Measurements from ENCODE around the gene ILDR2.

ILDR2 gene

DNA sequence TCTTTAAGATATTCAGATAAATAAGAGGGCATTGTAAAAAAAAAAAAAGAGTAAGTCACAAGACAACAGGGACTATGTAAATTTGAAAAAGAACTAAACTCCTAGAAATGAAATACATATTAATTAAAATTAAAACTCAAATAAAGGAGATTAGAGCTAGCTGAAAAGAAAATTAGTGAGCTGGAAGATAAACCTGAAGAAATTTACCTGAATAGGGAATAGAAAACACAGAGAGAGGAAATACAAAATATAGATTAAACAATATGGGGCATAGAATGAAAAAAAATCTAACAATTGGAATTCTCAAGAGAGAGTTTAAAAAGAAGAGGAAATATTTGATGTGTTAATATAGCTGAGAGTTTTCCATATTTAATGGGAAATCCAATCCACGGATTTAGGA, 63.7 kb downstream of the ILDR2 start:
- no peak for ATAC-seq
- no peak for TF ChIP-seq ESRRG (CRISPR knock-in tag; IDR thresholded peaks at IDR 0.05)
- TF ChIP-seq ZFP30 (CRISPR knock-in tag; IDR thresholded peaks at IDR 0.05), result peak; percentile 90

DNA sequence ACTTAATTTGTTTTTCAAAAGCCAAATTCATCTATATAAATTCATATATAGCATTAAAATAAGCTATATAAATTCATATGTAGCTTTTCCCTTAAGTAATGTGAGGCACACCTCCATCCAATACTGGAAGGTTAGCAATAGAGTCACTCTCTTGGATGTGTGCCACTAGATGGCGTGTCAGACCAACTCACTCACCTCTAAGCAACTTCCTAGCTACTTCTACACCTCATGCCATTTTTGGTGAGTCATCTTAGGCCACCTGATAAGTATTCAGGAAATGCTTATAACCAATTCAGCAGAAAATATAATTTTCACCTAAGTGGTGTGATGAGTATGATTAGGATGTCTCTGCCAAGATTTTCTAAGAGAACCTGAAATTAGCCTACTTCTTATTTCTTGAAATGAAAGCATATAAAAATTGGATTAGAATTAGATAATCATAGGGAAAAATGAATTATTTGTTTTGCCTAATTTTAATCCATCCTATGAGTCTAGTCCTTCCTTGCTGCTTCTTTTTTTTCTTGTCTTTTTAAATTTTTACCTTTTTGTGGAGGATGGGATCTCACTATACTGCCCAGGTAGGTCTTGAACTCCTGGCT, 64.8 kb downstream of the ILDR2 start:
- no peak for TF ChIP-seq ZC3H10 (CRISPR knock-in tag; IDR thresholded peaks at IDR 0.05)
- no peak for TF ChIP-seq GLIS3 (CRISPR knock-in tag; IDR thresholded peaks at IDR 0.05)
- TF ChIP-seq, protein P1, sequence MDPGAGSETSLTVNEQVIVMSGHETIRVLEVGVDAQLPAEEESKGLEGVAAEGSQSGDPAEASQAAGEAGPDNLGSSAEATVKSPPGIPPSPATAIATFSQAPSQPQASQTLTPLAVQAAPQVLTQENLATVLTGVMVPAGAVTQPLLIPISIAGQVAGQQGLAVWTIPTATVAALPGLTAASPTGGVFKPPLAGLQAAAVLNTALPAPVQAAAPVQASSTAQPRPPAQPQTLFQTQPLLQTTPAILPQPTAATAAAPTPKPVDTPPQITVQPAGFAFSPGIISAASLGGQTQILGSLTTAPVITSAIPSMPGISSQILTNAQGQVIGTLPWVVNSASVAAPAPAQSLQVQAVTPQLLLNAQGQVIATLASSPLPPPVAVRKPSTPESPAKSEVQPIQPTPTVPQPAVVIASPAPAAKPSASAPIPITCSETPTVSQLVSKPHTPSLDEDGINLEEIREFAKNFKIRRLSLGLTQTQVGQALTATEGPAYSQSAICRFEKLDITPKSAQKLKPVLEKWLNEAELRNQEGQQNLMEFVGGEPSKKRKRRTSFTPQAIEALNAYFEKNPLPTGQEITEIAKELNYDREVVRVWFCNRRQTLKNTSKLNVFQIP (CRISPR knock-in tag; IDR thresholded peaks at IDR 0.05; ENCODE audit: borderline replicate concordance, low read depth), result no peak
- TF ChIP-seq, protein P2, sequence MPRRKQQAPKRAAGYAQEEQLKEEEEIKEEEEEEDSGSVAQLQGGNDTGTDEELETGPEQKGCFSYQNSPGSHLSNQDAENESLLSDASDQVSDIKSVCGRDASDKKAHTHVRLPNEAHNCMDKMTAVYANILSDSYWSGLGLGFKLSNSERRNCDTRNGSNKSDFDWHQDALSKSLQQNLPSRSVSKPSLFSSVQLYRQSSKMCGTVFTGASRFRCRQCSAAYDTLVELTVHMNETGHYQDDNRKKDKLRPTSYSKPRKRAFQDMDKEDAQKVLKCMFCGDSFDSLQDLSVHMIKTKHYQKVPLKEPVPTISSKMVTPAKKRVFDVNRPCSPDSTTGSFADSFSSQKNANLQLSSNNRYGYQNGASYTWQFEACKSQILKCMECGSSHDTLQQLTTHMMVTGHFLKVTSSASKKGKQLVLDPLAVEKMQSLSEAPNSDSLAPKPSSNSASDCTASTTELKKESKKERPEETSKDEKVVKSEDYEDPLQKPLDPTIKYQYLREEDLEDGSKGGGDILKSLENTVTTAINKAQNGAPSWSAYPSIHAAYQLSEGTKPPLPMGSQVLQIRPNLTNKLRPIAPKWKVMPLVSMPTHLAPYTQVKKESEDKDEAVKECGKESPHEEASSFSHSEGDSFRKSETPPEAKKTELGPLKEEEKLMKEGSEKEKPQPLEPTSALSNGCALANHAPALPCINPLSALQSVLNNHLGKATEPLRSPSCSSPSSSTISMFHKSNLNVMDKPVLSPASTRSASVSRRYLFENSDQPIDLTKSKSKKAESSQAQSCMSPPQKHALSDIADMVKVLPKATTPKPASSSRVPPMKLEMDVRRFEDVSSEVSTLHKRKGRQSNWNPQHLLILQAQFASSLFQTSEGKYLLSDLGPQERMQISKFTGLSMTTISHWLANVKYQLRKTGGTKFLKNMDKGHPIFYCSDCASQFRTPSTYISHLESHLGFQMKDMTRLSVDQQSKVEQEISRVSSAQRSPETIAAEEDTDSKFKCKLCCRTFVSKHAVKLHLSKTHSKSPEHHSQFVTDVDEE (CRISPR knock-in tag; IDR thresholded peaks at IDR 0.05), result no peak
- TF ChIP-seq ZNF565 (CRISPR knock-in tag; conservative IDR thresholded peaks at IDR 0.05; ENCODE audit: low read depth), result no peak
- TF ChIP-seq, protein P3, sequence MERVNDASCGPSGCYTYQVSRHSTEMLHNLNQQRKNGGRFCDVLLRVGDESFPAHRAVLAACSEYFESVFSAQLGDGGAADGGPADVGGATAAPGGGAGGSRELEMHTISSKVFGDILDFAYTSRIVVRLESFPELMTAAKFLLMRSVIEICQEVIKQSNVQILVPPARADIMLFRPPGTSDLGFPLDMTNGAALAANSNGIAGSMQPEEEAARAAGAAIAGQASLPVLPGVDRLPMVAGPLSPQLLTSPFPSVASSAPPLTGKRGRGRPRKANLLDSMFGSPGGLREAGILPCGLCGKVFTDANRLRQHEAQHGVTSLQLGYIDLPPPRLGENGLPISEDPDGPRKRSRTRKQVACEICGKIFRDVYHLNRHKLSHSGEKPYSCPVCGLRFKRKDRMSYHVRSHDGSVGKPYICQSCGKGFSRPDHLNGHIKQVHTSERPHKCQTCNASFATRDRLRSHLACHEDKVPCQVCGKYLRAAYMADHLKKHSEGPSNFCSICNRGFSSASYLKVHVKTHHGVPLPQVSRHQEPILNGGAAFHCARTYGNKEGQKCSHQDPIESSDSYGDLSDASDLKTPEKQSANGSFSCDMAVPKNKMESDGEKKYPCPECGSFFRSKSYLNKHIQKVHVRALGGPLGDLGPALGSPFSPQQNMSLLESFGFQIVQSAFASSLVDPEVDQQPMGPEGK (CRISPR knock-in tag; IDR thresholded peaks at IDR 0.05; ENCODE audit: borderline replicate concordance), result no peak
- no peak for TF ChIP-seq CSDC2 (CRISPR knock-in tag; IDR thresholded peaks at IDR 0.05)
- peak; percentile 99 for ATAC-seq

DNA sequence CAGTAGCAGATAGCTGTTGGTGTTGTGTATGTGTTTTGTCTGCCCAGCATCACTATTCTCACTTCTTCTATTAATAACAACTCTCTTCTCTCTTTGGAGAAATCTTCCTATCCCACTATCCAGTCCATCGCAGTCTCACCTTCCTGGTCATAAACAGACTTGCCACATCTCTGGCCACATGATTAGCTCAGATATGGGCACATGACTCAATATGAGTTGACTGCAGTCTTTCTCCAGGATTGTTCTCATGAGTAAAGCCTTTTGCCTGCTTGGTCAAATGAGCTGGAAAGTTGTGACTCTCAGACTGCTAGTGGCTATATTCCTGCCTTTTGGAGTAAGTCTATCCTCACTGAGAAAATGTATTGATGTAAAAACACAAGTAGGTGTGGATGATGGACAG, 66.4 kb downstream of the ILDR2 start:
- no peak for TF ChIP-seq ZC3H10 (CRISPR knock-in tag; IDR thresholded peaks at IDR 0.05)
- TF ChIP-seq CSDC2 (CRISPR knock-in tag; IDR thresholded peaks at IDR 0.05), result no peak
- no peak for TF ChIP-seq TCF4 (CRISPR knock-in tag; IDR thresholded peaks at IDR 0.05; ENCODE audit: borderline replicate concordance)
- TF ChIP-seq, protein P4, sequence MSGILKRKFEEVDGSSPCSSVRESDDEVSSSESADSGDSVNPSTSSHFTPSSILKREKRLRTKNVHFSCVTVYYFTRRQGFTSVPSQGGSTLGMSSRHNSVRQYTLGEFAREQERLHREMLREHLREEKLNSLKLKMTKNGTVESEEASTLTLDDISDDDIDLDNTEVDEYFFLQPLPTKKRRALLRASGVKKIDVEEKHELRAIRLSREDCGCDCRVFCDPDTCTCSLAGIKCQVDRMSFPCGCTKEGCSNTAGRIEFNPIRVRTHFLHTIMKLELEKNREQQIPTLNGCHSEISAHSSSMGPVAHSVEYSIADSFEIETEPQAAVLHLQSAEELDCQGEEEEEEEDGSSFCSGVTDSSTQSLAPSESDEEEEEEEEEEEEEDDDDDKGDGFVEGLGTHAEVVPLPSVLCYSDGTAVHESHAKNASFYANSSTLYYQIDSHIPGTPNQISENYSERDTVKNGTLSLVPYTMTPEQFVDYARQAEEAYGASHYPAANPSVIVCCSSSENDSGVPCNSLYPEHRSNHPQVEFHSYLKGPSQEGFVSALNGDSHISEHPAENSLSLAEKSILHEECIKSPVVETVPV (CRISPR knock-in tag; IDR thresholded peaks at IDR 0.05), result no peak
- no peak for TF ChIP-seq ZNF70 (CRISPR knock-in tag; IDR thresholded peaks at IDR 0.05)
- TF ChIP-seq ISL1 (CRISPR knock-in tag; IDR thresholded peaks at IDR 0.05), result no peak
- ATAC-seq, result no peak

DNA sequence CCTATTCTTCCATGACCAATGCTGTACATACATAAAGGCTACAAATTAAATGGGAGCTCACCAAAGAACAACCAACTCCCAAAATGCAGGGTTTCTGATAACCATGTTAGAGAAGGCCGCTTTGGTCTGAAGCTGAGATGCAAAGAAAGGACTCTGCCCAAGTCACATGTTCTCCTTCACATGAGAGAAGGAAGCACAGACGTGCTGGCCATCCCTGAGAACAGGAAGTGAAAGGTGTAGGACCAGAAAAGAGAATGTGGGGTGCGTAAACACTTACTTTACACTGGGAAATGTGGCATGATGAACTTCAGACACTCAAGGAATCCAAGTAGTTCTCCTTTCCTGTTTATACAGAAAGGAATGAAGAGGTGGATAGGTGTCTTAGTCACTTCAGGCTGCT, 67.6 kb downstream of the ILDR2 start:
- TF ChIP-seq RARB (CRISPR knock-in tag; IDR thresholded peaks at IDR 0.05), result no peak
- no peak for TF ChIP-seq ISL1 (CRISPR knock-in tag; IDR thresholded peaks at IDR 0.05)
- TF ChIP-seq, protein P5, sequence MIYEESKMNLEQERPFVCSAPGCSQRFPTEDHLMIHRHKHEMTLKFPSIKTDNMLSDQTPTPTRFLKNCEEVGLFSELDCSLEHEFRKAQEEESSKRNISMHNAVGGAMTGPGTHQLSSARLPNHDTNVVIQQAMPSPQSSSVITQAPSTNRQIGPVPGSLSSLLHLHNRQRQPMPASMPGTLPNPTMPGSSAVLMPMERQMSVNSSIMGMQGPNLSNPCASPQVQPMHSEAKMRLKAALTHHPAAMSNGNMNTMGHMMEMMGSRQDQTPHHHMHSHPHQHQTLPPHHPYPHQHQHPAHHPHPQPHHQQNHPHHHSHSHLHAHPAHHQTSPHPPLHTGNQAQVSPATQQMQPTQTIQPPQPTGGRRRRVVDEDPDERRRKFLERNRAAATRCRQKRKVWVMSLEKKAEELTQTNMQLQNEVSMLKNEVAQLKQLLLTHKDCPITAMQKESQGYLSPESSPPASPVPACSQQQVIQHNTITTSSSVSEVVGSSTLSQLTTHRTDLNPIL (CRISPR knock-in tag; IDR thresholded peaks at IDR 0.05; ENCODE audit: low read depth), result no peak
- TF ChIP-seq ZFP30 (CRISPR knock-in tag; IDR thresholded peaks at IDR 0.05), result no peak
- TF ChIP-seq CSDC2 (CRISPR knock-in tag; IDR thresholded peaks at IDR 0.05), result no peak
- TF ChIP-seq, protein P3 (CRISPR knock-in tag; IDR thresholded peaks at IDR 0.05; ENCODE audit: borderline replicate concordance), result no peak
- TF ChIP-seq, protein P2 (CRISPR knock-in tag; IDR thresholded peaks at IDR 0.05), result no peak
- TF ChIP-seq PPARA (CRISPR knock-in tag; IDR thresholded peaks at IDR 0.05; ENCODE audit: borderline replicate concordance), result no peak
- TF ChIP-seq GLIS3 (CRISPR knock-in tag; IDR thresholded peaks at IDR 0.05), result no peak
- TF ChIP-seq SNAI2 (CRISPR knock-in tag; IDR thresholded peaks at IDR 0.05), result no peak
- no peak for TF ChIP-seq OSR1 (CRISPR knock-in tag; IDR thresholded peaks at IDR 0.05)
- TF ChIP-seq TCF4 (CRISPR knock-in tag; IDR thresholded peaks at IDR 0.05; ENCODE audit: borderline replicate concordance), result no peak
- no peak for TF ChIP-seq ESRRG (CRISPR knock-in tag; IDR thresholded peaks at IDR 0.05)
- TF ChIP-seq ZNF565 (CRISPR knock-in tag; conservative IDR thresholded peaks at IDR 0.05; ENCODE audit: low read depth), result no peak
- TF ChIP-seq ARNTL (CRISPR knock-in tag; IDR thresholded peaks at IDR 0.05; ENCODE audit: borderline replicate concordance, low read depth), result no peak
- no peak for ATAC-seq
